Measurements from ENCODE around the gene SRC. TPM values are rescaled to one million over a fixed set of nuclear protein-coding genes. Genes with fewer than 3 reads are reported as not detected.

Gene SRC
- polyA plus RNA-seq, 1 donor (not counting 4 experiments of a cell fraction or from before 2014, with no cell fraction given) = 22.8 TPM

GRCh38 chr20:37439223-37439933, 93.4 kb downstream of the SRC start:
- TF ChIP-seq EZH2 (IDR thresholded peaks at IDR 0.05; ENCODE audit: low read length) = no peak
- H3K9me3 ChIP-seq (ENCODE audit: control insufficient read depth, low read depth, low read length) = no peaks in the 10 kb centered on the region
- no peak overlapping the region for H3K4me2 ChIP-seq (ENCODE audit: control insufficient read depth, extremely low read depth, insufficient read depth, low read depth, low read length)
- peaks cover 22% of the 10 kb centered on the region for H3K27me3 ChIP-seq (ENCODE audit: control insufficient read depth, extremely low read depth, insufficient read depth, low read length)
- no peak for DNase-seq (ENCODE audit: low read depth, low spot score)
- no peak overlapping the region for H2AFZ ChIP-seq (ENCODE audit: control insufficient read depth, low read length)
- H4K20me1 ChIP-seq (ENCODE audit: control insufficient read depth, extremely low read depth, insufficient read depth, low read length) = no peaks in the 10 kb centered on the region
- H3K4me1 ChIP-seq (ENCODE audit: control insufficient read depth, extremely low read depth, insufficient read depth, low read length) = no peaks in the 10 kb centered on the region
- no peak overlapping the region for H3K27ac ChIP-seq (ENCODE audit: control insufficient read depth, insufficient read depth, low read length)
- no peaks in the 10 kb centered on the region for H3K79me2 ChIP-seq (ENCODE audit: control insufficient read depth, insufficient read depth, low read length)
- H3K36me3 ChIP-seq (ENCODE audit: control insufficient read depth in 2 of 2, extremely low read depth in 1 of 2, insufficient read depth in 2 of 2, low read length in 2 of 2) = no peaks in the 10 kb centered on the region
- no peak overlapping the region for H3K9ac ChIP-seq (ENCODE audit: control insufficient read depth, extremely low read depth, insufficient read depth, low read length)
- no peak overlapping the region for H3K4me3 ChIP-seq (ENCODE audit: control insufficient read depth in 2 of 3, extremely low read depth in 1 of 3, insufficient read depth in 2 of 3, low read depth in 1 of 3, low read length in 3 of 3)
- no peak for FAIRE-seq
- no peaks in the 10 kb centered on the region for H3K9me1 ChIP-seq (ENCODE audit: control insufficient read depth, extremely low read depth, insufficient read depth, low read length)
- dilution Hi-C loops (cut with MboI; ENCODE audit: extremely low pct_ligation_motif_present, low sequenced_read_pairs) = no loop called here

GRCh38 chr20:37441023-37441422, 95.1 kb downstream of the SRC start:
- DNase-seq (ENCODE audit: low read depth, low spot score) = no peak
- H3K36me3 ChIP-seq (ENCODE audit: control insufficient read depth in 2 of 2, extremely low read depth in 1 of 2, insufficient read depth in 2 of 2, low read length in 2 of 2) = no peaks in the 10 kb centered on the region
- no peaks in the 10 kb centered on the region for H3K9me3 ChIP-seq (ENCODE audit: control insufficient read depth, low read depth, low read length)
- TF ChIP-seq CTCF (optimal IDR thresholded peaks at IDR 0.05 in 1 of 3, IDR thresholded peaks at IDR 0.05 in 1 of 3, conservative IDR thresholded peaks at IDR 0.05 in 1 of 3; ENCODE audit: extremely low read depth in 1 of 3, insufficient read depth in 2 of 3, low read length in 3 of 3) (no peak), EZH2 (IDR thresholded peaks at IDR 0.05; ENCODE audit: low read length) (no peak)
- H3K9ac ChIP-seq (ENCODE audit: control insufficient read depth, extremely low read depth, insufficient read depth, low read length) = no peak overlapping the region
- no peak overlapping the region for H3K27ac ChIP-seq (ENCODE audit: control insufficient read depth, insufficient read depth, low read length)
- H3K79me2 ChIP-seq (ENCODE audit: control insufficient read depth, insufficient read depth, low read length) = no peaks in the 10 kb centered on the region
- H3K4me3 ChIP-seq (ENCODE audit: control insufficient read depth in 2 of 3, extremely low read depth in 1 of 3, insufficient read depth in 2 of 3, low read depth in 1 of 3, low read length in 3 of 3) = no peak overlapping the region
- H4K20me1 ChIP-seq (ENCODE audit: control insufficient read depth, extremely low read depth, insufficient read depth, low read length) = no peaks in the 10 kb centered on the region
- H3K4me1 ChIP-seq (ENCODE audit: control insufficient read depth, extremely low read depth, insufficient read depth, low read length) = no peaks in the 10 kb centered on the region
- no peak for FAIRE-seq
- H2AFZ ChIP-seq (ENCODE audit: control insufficient read depth, low read length) = no peak overlapping the region
- dilution Hi-C loops (cut with MboI; ENCODE audit: extremely low pct_ligation_motif_present, low sequenced_read_pairs) = no loop called here
- H3K4me2 ChIP-seq (ENCODE audit: control insufficient read depth, extremely low read depth, insufficient read depth, low read depth, low read length) = no peak overlapping the region
- H3K27me3 ChIP-seq (ENCODE audit: control insufficient read depth, extremely low read depth, insufficient read depth, low read length) = peaks cover 7% of the 10 kb centered on the region
- no peaks in the 10 kb centered on the region for H3K9me1 ChIP-seq (ENCODE audit: control insufficient read depth, extremely low read depth, insufficient read depth, low read length)

GRCh38 chr20:37442547-37442946, 96.6 kb downstream of the SRC start:
- H4K20me1 ChIP-seq (ENCODE audit: control insufficient read depth, extremely low read depth, insufficient read depth, low read length) = peaks cover 3% of the 10 kb centered on the region
- dilution Hi-C loops (cut with MboI; ENCODE audit: extremely low pct_ligation_motif_present, low sequenced_read_pairs) = no loop called here
- FAIRE-seq (no peak), DNase-seq (ENCODE audit: low read depth, low spot score) (no peak)
- no peak for TF ChIP-seq EZH2 (IDR thresholded peaks at IDR 0.05; ENCODE audit: low read length)
- TF ChIP-seq CTCF (optimal IDR thresholded peaks at IDR 0.05 in 1 of 3, IDR thresholded peaks at IDR 0.05 in 1 of 3, conservative IDR thresholded peaks at IDR 0.05 in 1 of 3; ENCODE audit: extremely low read depth in 1 of 3, insufficient read depth in 2 of 3, low read length in 3 of 3) = no peak
- H3K9me1 ChIP-seq (ENCODE audit: control insufficient read depth, extremely low read depth, insufficient read depth, low read length) = no peaks in the 10 kb centered on the region
- no peak overlapping the region for H3K27ac ChIP-seq (ENCODE audit: control insufficient read depth, insufficient read depth, low read length)
- no peak overlapping the region for H3K4me3 ChIP-seq (ENCODE audit: control insufficient read depth in 2 of 3, extremely low read depth in 1 of 3, insufficient read depth in 2 of 3, low read depth in 1 of 3, low read length in 3 of 3)
- H2AFZ ChIP-seq (ENCODE audit: control insufficient read depth, low read length) = no peak overlapping the region
- H3K4me2 ChIP-seq (ENCODE audit: control insufficient read depth, extremely low read depth, insufficient read depth, low read depth, low read length) = no peak overlapping the region
- H3K4me1 ChIP-seq (ENCODE audit: control insufficient read depth, extremely low read depth, insufficient read depth, low read length) = no peaks in the 10 kb centered on the region
- peaks cover 14% of the 10 kb centered on the region for H3K27me3 ChIP-seq (ENCODE audit: control insufficient read depth, extremely low read depth, insufficient read depth, low read length)
- no peak overlapping the region for H3K9ac ChIP-seq (ENCODE audit: control insufficient read depth, extremely low read depth, insufficient read depth, low read length)
- no peaks in the 10 kb centered on the region for H3K9me3 ChIP-seq (ENCODE audit: control insufficient read depth, low read depth, low read length)
- no peaks in the 10 kb centered on the region for H3K79me2 ChIP-seq (ENCODE audit: control insufficient read depth, insufficient read depth, low read length)
- H3K36me3 ChIP-seq (ENCODE audit: control insufficient read depth in 2 of 2, extremely low read depth in 1 of 2, insufficient read depth in 2 of 2, low read length in 2 of 2) = no peaks in the 10 kb centered on the region
